Measurements from ENCODE around the gene LDB1. TPM values are rescaled to one million over a fixed set of nuclear protein-coding genes. Genes with fewer than 3 reads are reported as not detected.
A peak's percentile ranks its signal among the peaks of the same experiment; 100 is the strongest.

LDB1 gene
- total and polyA plus RNA-seq, 2 of the 13 experiments (the other 11 are each of a cell fraction or from before 2014, with no cell fraction given) = 17.2 to 45.5 TPM

- no peak for TF ChIP-seq RAD51 (IDR thresholded peaks at IDR 0.05; ENCODE audit: borderline replicate concordance)
- no peak for TF ChIP-seq NONO (IDR thresholded peaks at IDR 0.05)
- no peak for TF ChIP-seq NONO (CRISPR knock-in tag; conservative IDR thresholded peaks at IDR 0.05)
- TF ChIP-seq MZF1 (CRISPR knock-in tag; IDR thresholded peaks at IDR 0.05; ENCODE audit: borderline replicate concordance) = no peak
- no peak for TF ChIP-seq ZNF383 (CRISPR knock-in tag; IDR thresholded peaks at IDR 0.05; ENCODE audit: borderline replicate concordance)
- TF ChIP-seq ZBTB43 (CRISPR knock-in tag; conservative IDR thresholded peaks at IDR 0.05) = no peak
- no peak; the same call in 1 of the 2 replicates for TF ChIP-seq MTF2 (CRISPR knock-in tag; IDR thresholded peaks at IDR 0.05; ENCODE audit: borderline replicate concordance)
- no peak for TF ChIP-seq TEAD2 (CRISPR knock-in tag; IDR thresholded peaks at IDR 0.05)
- no peak for TF ChIP-seq PCBP2 (optimal IDR thresholded peaks at IDR 0.05; ENCODE audit: low read depth, low read length, poor library complexity, severe bottlenecking)
- no peak for TF ChIP-seq FOXO4 (CRISPR knock-in tag; conservative IDR thresholded peaks at IDR 0.05)
- TF ChIP-seq FIP1L1 (IDR thresholded peaks at IDR 0.05; ENCODE audit: borderline replicate concordance, insufficient read depth, low read depth, low read length) = no peak
- TF ChIP-seq NR0B2 (CRISPR knock-in tag; IDR thresholded peaks at IDR 0.05) = no peak
- TF ChIP-seq ZNF142 (CRISPR knock-in tag; IDR thresholded peaks at IDR 0.05) = no peak
- TF ChIP-seq SNAI1 (CRISPR knock-in tag; IDR thresholded peaks at IDR 0.05; ENCODE audit: borderline replicate concordance) = no peak
- peak; percentile 20; the same call in 1 of the 2 replicates for TF ChIP-seq NR2F6 (IDR thresholded peaks at IDR 0.05)
- peak; percentile 62; the same call in 1 of the 2 replicates for TF ChIP-seq NR2F6 (CRISPR knock-in tag; IDR thresholded peaks at IDR 0.05)
- 0 out of 2 replicates have a peak, but pooled peaks have one; percentile 21 for TF ChIP-seq ZNF556 (CRISPR knock-in tag; IDR thresholded peaks at IDR 0.05; ENCODE audit: borderline replicate concordance)
- no peak; the same call in 1 of the 2 replicates for TF ChIP-seq THRA (CRISPR knock-in tag; IDR thresholded peaks at IDR 0.05; ENCODE audit: borderline replicate concordance)
- no peak for TF ChIP-seq KLF11 (CRISPR knock-in tag; IDR thresholded peaks at IDR 0.05)
Measured at GRCh38 chr10:102117391-102118159, 2.6 kb downstream of the LDB1 start (continued).
